MM.1S (cell line): ENCODE data around the gene LCLAT1.

Experiments
- DNase-seq: peaks from one replicate; pipeline ENCODE4 v3.0.0-alpha.2; 2015
- H2AFZ ChIP-seq: fragments of 300-600 bp; sonication (generic); 2 replicates; pipeline ENCODE4 v1.6.0; 2016; ENCODE audit warnings: antibody characterized with exemption, low read length
- H3F3A ChIP-seq: fragments of 300-600 bp; sonication (generic); 2 replicates; pipeline ENCODE4 v1.6.1; 2016; ENCODE audit warnings: mild to moderate bottlenecking, antibody characterized with exemption, low read length, moderate library complexity, mixed read lengths; ENCODE audit not compliant: insufficient read depth
- H3K27ac ChIP-seq: fragments of 300-600 bp; sonication (generic); 2 replicates; pipeline ENCODE4 v1.5.1; 2016; ENCODE audit warnings: mild to moderate bottlenecking, low read length
- H3K27me3 ChIP-seq: fragments of 300-600 bp; sonication (generic); replicated peaks from 2 replicates; pipeline ENCODE4 v1.6.0; 2016; ENCODE audit warnings: low read length; ENCODE audit not compliant: insufficient read depth
- H3K36me3 ChIP-seq: fragments of 300-600 bp; sonication (generic); replicated peaks from 2 replicates; pipeline ENCODE4 v1.6.1; 2016; ENCODE audit warnings: mild to moderate bottlenecking, low read length, mixed read lengths; ENCODE audit not compliant: insufficient read depth
- H3K4me1 ChIP-seq: fragments of 300-600 bp; sonication (generic); 2 replicates; pipeline ENCODE4 v1.6.1; 2016; ENCODE audit warnings: low read length, mixed read lengths
- H3K4me2 ChIP-seq: fragments of 300-600 bp; sonication (generic); 2 replicates; pipeline ENCODE4 v1.6.0; 2016; ENCODE audit warnings: low read depth, low read length
- H3K4me3 ChIP-seq: fragments of 300-600 bp; sonication (generic); 2 replicates; pipeline ENCODE4 v1.5.1; 2016; ENCODE audit warnings: low read length, mixed read lengths
- H3K79me2 ChIP-seq: fragments of 300-600 bp; sonication (generic); 2 replicates; pipeline ENCODE4 v1.6.1; 2016; ENCODE audit warnings: mixed run types, low read length, mixed read lengths
- H3K9ac ChIP-seq: fragments of 300-600 bp; sonication (generic); 2 replicates; pipeline ENCODE4 v1.6.1; 2016; ENCODE audit warnings: low read length, mixed read lengths
- H3K9me2 ChIP-seq: fragments of 300-600 bp; sonication (generic); replicated peaks from 2 replicates; pipeline ENCODE4 v1.6.1; 2016; ENCODE audit warnings: mild to moderate bottlenecking, low read length, mixed read lengths; ENCODE audit not compliant: insufficient read depth
- H3K9me3 ChIP-seq: fragments of 300-600 bp; sonication (generic); replicated peaks from 2 replicates; pipeline ENCODE4 v1.6.1; 2016; ENCODE audit warnings: mild to moderate bottlenecking, low read length, mixed read lengths; ENCODE audit not compliant: insufficient read depth
- H4K20me1 ChIP-seq: fragments of 300-600 bp; sonication (generic); 2 replicates; pipeline ENCODE4 v1.6.1; 2016; ENCODE audit warnings: mild to moderate bottlenecking, low read length, moderate library complexity, mixed read lengths; ENCODE audit not compliant: insufficient read depth
- CTCF ChIP-seq: fragments of 300-600 bp; sonication (generic); IDR thresholded peaks from 2 replicates; pipeline ENCODE4 v1.5.1; 2016; ENCODE audit warnings: antibody characterized with exemption, low read length, mixed read lengths
- EZH2 ChIP-seq: fragments of 300-600 bp; sonication (generic); optimal IDR thresholded peaks from 2 replicates; pipeline ENCODE3; 2017; ENCODE audit warnings: low read depth, mild to moderate bottlenecking, antibody characterized with exemption, low read length, mixed read lengths
- EZH2phosphoT487 ChIP-seq: fragments of 300-600 bp; sonication (generic); IDR thresholded peaks from 2 replicates; pipeline ENCODE4 v1.6.1; 2018; ENCODE audit warnings: antibody characterized with exemption, low read length

LCLAT1 gene

GRCh38 chr2:30437809-30438548 lies 9.1 kb upstream of the LCLAT1 start:
- TF ChIP-seq EZH2 (no peak), CTCF (no peak), EZH2phosphoT487 (no peak)
- H3K79me2 ChIP-seq, result no peaks in the 10 kb centered on the region
- H3F3A ChIP-seq, result no peaks in the 10 kb centered on the region
- no peaks in the 10 kb centered on the region for H3K27me3 ChIP-seq
- H3K4me2 ChIP-seq, result no peak overlapping the region
- no peaks in the 10 kb centered on the region for H3K9me3 ChIP-seq
- no peak overlapping the region for H3K9ac ChIP-seq
- no peaks in the 10 kb centered on the region for H4K20me1 ChIP-seq
- no peaks in the 10 kb centered on the region for H3K4me1 ChIP-seq
- no peak for DNase-seq
- no peak overlapping the region for H3K27ac ChIP-seq
- no peaks in the 10 kb centered on the region for H3K36me3 ChIP-seq
- H3K9me2 ChIP-seq, result no peaks in the 10 kb centered on the region
- H3K4me3 ChIP-seq, result no peak overlapping the region
- no peak overlapping the region for H2AFZ ChIP-seq

GRCh38 chr2:30439296-30439695 lies 7.8 kb upstream of the LCLAT1 start:
- no peak overlapping the region for H2AFZ ChIP-seq
- no peaks in the 10 kb centered on the region for H4K20me1 ChIP-seq
- H3K27ac ChIP-seq, result no peak overlapping the region
- H3K4me1 ChIP-seq, result no peaks in the 10 kb centered on the region
- TF ChIP-seq EZH2 (no peak), EZH2phosphoT487 (no peak), CTCF (no peak)
- no peak overlapping the region for H3K4me2 ChIP-seq
- no peaks in the 10 kb centered on the region for H3K9me3 ChIP-seq
- H3K36me3 ChIP-seq, result no peaks in the 10 kb centered on the region
- H3K9ac ChIP-seq, result no peak overlapping the region
- no peaks in the 10 kb centered on the region for H3K27me3 ChIP-seq
- no peaks in the 10 kb centered on the region for H3K9me2 ChIP-seq
- no peaks in the 10 kb centered on the region for H3K79me2 ChIP-seq
- no peak for DNase-seq
- no peak overlapping the region for H3K4me3 ChIP-seq
- H3F3A ChIP-seq, result no peaks in the 10 kb centered on the region

GRCh38 chr2:30439879-30440278 lies 7.2 kb upstream of the LCLAT1 start:
- Histone ChIP-seq H3K9ac (no peak overlapping the region), H3K4me1 (no peaks in the 10 kb centered on the region), H3K27ac (no peak overlapping the region), H3K36me3 (no peaks in the 10 kb centered on the region), H3K4me3 (no peak overlapping the region), H3F3A (no peaks in the 10 kb centered on the region), H3K27me3 (no peaks in the 10 kb centered on the region), H3K9me2 (no peaks in the 10 kb centered on the region), H2AFZ (no peak overlapping the region), H3K4me2 (no peak overlapping the region), H4K20me1 (no peaks in the 10 kb centered on the region), H3K9me3 (no peaks in the 10 kb centered on the region), H3K79me2 (no peaks in the 10 kb centered on the region)
- DNase-seq, result no peak
- no peak for TF ChIP-seq EZH2
- no peak for TF ChIP-seq CTCF
- no peak for TF ChIP-seq EZH2phosphoT487
